ENCODE results near the gene GTF3A. TPM values are rescaled to one million over a fixed set of nuclear protein-coding genes. Genes with fewer than 3 reads are reported as not detected.

The GTF3A gene
- total and polyA plus RNA-seq, 9 of the 15 experiments (the other 6 are each of a cell fraction or from before 2014, with no cell fraction given), result 47.5 to 303 (median 174) TPM

DNA sequence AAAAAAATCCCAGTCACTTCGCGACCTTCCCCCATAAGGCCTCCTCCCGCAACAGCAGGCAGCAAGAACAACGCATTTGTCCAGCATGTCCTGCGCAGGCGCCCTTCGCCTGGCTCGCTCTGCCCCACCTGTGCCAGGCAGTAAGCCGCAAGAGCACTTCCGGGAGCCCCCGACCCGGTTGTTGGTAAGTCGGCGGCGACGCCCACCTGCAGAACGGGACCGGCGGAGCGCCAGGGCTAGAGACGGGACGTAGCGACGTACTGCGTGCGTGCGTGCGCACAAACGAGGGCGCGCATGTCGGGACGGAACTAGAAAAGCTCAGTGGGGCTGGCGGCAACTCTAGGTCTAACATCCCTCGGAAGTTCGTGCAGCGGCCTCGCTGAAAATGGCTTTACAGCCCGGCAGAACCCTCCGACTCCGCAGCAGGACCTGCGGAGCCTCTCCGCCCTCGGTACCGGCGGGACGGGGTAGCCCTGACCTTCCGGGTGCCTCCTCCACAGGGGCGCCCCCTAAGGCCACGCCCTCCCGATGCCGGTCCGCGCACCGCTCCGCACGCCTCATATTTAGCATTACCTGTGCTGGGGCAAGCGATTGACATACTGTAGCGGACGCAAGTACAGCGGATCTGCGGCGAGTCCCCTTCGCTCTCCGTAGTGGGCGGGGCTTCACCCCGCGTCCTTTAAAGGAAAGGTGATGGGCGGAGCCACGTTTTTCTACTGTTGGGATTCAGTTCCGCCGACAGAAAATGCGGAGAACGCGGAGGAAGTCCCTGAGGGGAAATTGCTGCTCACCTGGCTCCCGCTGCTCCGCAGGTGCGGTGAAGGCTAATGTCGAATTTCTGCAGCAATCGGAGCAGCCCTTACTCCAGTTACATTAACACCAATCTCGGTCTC is 25.8 kb downstream of the GTF3A start, which contains the start of gene MTIF3 (continued):
- TF ChIP-seq, protein P1, sequence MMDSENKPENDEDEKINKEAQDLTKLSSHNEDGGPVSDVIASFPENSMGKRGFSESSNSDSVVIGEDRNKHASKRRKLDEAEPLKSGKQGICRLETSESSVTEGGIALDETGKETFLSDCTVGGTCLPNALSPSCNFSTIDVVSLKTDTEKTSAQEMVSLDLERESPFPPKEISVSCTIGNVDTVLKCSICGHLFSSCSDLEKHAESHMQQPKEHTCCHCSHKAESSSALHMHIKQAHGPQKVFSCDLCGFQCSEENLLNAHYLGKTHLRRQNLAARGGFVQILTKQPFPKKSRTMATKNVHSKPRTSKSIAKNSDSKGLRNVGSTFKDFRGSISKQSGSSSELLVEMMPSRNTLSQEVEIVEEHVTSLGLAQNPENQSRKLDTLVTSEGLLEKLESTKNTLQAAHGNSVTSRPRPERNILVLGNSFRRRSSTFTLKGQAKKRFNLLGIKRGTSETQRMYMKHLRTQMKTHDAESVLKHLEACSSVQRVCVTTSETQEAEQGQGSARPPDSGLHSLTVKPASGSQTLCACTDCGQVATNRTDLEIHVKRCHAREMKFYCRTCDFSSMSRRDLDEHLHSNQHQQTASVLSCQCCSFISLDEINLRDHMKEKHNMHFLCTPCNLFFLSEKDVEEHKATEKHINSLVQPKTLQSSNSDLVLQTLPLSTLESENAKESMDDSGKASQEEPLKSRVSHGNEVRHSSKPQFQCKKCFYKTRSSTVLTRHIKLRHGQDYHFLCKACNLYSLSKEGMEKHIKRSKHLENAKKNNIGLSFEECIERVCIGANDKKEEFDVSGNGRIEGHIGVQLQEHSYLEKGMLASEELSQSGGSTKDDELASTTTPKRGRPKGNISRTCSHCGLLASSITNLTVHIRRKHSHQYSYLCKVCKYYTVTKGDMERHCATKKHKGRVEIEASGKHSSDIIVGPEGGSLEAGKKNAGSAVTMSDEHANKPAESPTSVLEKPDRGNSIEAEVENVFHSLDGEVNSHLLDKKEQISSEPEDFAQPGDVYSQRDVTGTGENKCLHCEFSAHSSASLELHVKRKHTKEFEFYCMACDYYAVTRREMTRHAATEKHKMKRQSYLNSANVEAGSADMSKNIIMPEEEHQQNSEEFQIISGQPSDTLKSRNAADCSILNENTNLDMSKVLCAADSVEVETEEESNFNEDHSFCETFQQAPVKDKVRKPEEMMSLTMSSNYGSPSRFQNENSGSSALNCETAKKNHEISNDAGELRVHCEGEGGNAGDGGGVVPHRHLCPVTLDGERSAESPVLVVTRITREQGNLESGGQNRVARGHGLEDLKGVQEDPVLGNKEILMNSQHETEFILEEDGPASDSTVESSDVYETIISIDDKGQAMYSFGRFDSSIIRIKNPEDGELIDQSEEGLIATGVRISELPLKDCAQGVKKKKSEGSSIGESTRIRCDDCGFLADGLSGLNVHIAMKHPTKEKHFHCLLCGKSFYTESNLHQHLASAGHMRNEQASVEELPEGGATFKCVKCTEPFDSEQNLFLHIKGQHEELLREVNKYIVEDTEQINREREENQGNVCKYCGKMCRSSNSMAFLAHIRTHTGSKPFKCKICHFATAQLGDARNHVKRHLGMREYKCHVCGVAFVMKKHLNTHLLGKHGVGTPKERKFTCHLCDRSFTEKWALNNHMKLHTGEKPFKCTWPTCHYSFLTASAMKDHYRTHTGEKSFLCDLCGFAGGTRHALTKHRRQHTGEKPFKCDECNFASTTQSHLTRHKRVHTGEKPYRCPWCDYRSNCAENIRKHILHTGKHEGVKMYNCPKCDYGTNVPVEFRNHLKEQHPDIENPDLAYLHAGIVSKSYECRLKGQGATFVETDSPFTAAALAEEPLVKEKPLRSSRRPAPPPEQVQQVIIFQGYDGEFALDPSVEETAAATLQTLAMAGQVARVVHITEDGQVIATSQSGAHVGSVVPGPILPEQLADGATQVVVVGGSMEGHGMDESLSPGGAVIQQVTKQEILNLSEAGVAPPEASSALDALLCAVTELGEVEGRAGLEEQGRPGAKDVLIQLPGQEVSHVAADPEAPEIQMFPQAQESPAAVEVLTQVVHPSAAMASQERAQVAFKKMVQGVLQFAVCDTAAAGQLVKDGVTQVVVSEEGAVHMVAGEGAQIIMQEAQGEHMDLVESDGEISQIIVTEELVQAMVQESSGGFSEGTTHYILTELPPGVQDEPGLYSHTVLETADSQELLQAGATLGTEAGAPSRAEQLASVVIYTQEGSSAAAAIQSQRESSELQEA (IDR thresholded peaks at IDR 0.05; ENCODE audit: low read depth), result peak; percentile 94
- TF ChIP-seq, protein P2, sequence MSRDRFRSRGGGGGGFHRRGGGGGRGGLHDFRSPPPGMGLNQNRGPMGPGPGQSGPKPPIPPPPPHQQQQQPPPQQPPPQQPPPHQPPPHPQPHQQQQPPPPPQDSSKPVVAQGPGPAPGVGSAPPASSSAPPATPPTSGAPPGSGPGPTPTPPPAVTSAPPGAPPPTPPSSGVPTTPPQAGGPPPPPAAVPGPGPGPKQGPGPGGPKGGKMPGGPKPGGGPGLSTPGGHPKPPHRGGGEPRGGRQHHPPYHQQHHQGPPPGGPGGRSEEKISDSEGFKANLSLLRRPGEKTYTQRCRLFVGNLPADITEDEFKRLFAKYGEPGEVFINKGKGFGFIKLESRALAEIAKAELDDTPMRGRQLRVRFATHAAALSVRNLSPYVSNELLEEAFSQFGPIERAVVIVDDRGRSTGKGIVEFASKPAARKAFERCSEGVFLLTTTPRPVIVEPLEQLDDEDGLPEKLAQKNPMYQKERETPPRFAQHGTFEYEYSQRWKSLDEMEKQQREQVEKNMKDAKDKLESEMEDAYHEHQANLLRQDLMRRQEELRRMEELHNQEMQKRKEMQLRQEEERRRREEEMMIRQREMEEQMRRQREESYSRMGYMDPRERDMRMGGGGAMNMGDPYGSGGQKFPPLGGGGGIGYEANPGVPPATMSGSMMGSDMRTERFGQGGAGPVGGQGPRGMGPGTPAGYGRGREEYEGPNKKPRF (IDR thresholded peaks at IDR 0.05; ENCODE audit: low read depth, low read length), result no peak
- TF ChIP-seq GABPB2 (CRISPR knock-in tag; conservative IDR thresholded peaks at IDR 0.05), result no peak
- no peak for TF ChIP-seq NFE2L1 (tag; IDR thresholded peaks at IDR 0.05; ENCODE audit: borderline replicate concordance, low read depth)
- peak; percentile 94 for TF ChIP-seq RBFOX2 (IDR thresholded peaks at IDR 0.05; ENCODE audit: low read depth, low read length)
- no peak for TF ChIP-seq ZNF280B (CRISPR knock-in tag; IDR thresholded peaks at IDR 0.05)
- TF ChIP-seq GABPA (tag; conservative IDR thresholded peaks at IDR 0.05; ENCODE audit: low read depth), result peak; percentile 62
- TF ChIP-seq EP400 (IDR thresholded peaks at IDR 0.05), result peak; percentile 85
- no peak for TF ChIP-seq RAD21 (CRISPR knock-in tag; conservative IDR thresholded peaks at IDR 0.05 in 1 of 2, IDR thresholded peaks at IDR 0.05 in 1 of 2)

Data from K562 (cell line).